GM12872 (cell line): ENCODE measurements around the gene PI4K2A.

Experiments
- TF ChIP-seq, protein P1 (sequence below): IDR thresholded peaks from 3 replicates; pipeline ENCODE4 v1.5.1; 2011; ENCODE audit warnings: low read depth, mild to moderate bottlenecking, low read length, moderate library complexity; ENCODE audit not compliant: insufficient read depth

The PI4K2A gene

GRCh38 chr10:97650726-97651125 is 10.3 kb downstream of the PI4K2A start:
- TF ChIP-seq, protein P1, sequence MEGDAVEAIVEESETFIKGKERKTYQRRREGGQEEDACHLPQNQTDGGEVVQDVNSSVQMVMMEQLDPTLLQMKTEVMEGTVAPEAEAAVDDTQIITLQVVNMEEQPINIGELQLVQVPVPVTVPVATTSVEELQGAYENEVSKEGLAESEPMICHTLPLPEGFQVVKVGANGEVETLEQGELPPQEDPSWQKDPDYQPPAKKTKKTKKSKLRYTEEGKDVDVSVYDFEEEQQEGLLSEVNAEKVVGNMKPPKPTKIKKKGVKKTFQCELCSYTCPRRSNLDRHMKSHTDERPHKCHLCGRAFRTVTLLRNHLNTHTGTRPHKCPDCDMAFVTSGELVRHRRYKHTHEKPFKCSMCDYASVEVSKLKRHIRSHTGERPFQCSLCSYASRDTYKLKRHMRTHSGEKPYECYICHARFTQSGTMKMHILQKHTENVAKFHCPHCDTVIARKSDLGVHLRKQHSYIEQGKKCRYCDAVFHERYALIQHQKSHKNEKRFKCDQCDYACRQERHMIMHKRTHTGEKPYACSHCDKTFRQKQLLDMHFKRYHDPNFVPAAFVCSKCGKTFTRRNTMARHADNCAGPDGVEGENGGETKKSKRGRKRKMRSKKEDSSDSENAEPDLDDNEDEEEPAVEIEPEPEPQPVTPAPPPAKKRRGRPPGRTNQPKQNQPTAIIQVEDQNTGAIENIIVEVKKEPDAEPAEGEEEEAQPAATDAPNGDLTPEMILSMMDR, result no peak

GRCh38 chr10:97651773-97652172 is 11.3 kb downstream of the PI4K2A start:
- TF ChIP-seq, protein P1, result no peak

- TF ChIP-seq, protein P1, result no peak
These were observed 16.3 kb downstream of the PI4K2A start for GRCh38 chr10:97656777-97657176.

DNA sequence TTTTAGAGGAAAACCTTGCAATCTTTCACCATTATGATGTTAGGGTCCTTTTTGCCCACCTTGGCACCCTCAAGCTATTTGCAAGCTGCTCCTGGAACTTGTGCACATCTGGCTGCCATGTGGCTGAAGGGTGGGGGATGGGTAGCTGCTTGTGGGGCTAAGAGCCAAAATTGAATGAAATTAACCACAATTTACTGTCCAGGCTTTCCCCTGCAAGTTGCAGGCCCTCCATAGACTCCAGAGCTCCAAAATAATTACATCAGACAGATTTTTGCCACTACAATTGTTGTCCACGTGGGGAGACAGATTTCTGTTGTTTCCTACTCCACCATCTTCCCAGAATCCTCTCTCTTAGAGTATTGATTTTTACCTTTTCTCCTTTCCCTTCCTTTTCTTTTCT is 19.1 kb downstream of the PI4K2A start:
- TF ChIP-seq, protein P1, result no peak

GRCh38 chr10:97664282-97664850 is 23.9 kb downstream of the PI4K2A start:
- TF ChIP-seq, protein P1, result no peak

DNA sequence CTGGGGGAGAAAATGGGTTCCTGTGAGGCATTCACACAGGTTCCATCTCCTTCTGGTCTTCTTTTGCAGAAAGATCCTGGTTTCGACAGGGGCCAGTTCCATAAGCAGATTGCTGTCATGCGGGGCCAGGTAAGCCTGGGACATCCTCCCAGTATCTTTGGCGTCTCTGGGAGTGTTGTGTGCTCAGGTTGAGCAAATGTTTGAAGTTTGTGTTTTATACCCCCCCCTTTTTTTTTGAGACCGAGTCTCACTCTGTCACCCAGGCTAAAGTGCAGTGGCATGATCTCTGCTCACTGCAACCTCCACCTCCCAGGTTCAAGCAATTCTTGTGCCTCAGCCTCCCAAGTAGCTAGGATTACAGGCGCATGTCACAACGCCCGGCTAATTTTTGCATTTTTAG is 26.5 kb downstream of the PI4K2A start:
- TF ChIP-seq, protein P1, result no peak

DNA sequence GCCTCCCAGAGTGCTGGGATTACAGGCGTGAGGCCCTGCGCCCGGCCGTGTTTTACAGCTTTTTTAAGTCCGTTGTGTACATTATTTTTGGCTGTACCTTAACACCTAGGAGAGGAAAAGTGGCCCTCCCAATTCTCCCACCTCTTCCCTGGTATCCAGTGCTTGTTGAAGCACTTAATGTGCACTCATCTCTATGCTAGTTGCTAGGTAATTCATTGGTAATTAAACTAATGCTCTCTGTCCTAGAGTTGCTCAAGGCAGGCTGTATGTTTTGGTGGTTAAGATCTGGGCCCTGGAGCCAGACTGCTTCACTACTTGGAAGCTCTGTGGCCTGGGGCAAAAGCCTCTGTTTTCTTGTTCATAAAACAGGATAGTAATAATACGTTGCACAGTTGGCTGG is 27.0 kb downstream of the PI4K2A start:
- TF ChIP-seq, protein P1, result no peak

DNA sequence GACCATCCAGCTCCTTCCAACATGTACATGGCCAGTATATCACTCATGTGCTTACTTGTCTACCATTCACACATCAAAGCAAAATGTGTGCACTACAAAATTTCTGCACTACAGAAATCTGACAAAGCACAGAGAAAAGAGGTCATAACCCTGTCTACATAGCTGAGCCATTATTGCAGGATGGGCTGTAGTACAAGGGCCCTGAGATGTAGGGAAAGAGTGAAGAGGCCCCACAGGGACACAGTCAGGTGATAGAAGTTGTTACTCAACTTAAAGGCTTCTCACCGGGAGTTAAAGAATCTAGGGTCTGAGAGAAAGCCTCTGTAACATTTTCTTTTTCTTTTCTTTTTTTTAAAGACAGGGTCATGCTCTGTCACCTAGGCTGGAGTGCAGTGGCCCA is 29.1 kb downstream of the PI4K2A start:
- TF ChIP-seq, protein P1, result no peak
